SK-N-SH treated with all-trans-retinoic acid at 6 μM for 48 hours (cell line): Measurements from ENCODE around the gene RBBP6.
A peak's percentile ranks its signal among the peaks of the same experiment; 100 is the strongest.
"Not testable (repeated sequence)": the region's sequence is repeated elsewhere in the genome, so short reads cannot be mapped to it uniquely, and the experiment has no call there.

Experiments
- ATAC-seq: fragments of 200-7000 bp; cut with Tn5 transposase; 3 replicates; pipeline ENCODE4 v1.9.1; 2020; ENCODE audit warnings: mild to moderate bottlenecking, moderate library complexity
- ARNTL ChIP-seq: fragments of 450-650 bp; formaldehyde crosslinking; IDR thresholded peaks from 2 replicates; pipeline ENCODE4 v1.5.0; 2020; ENCODE audit warnings: low read depth, mild to moderate bottlenecking, moderate library complexity, borderline replicate concordance
- BACH2 ChIP-seq: fragments of 250-450 bp; sonication (Bioruptor Pico); IDR thresholded peaks from 2 replicates; pipeline ENCODE4 v1.9.0; 2021; ENCODE audit warnings: mild to moderate bottlenecking, borderline replicate concordance
- CREB5 ChIP-seq: fragments of 250-450 bp; sonication (Bioruptor Pico); IDR thresholded peaks from 2 replicates; pipeline ENCODE4 v1.5.1; 2020; ENCODE audit warnings: low read depth, mild to moderate bottlenecking, moderate library complexity
- CSDC2 ChIP-seq: fragments of 250-450 bp; sonication (Bioruptor Pico); IDR thresholded peaks from 2 replicates; pipeline ENCODE4 v1.5.0; 2020; ENCODE audit warnings: mild to moderate bottlenecking, moderate library complexity
- CSRNP3 ChIP-seq: fragments of 250-450 bp; sonication (Bioruptor Pico); IDR thresholded peaks from 2 replicates; pipeline ENCODE4 v1.5.1; 2021; ENCODE audit warnings: mild to moderate bottlenecking, moderate library complexity
- GLIS3 ChIP-seq: fragments of 250-450 bp; sonication (Bioruptor Pico); IDR thresholded peaks from 2 replicates; pipeline ENCODE4 v1.5.0; 2020; ENCODE audit warnings: mild to moderate bottlenecking, moderate library complexity
- ISL1 ChIP-seq: fragments of 250-450 bp; sonication (Bioruptor Pico); IDR thresholded peaks from 2 replicates; pipeline ENCODE4 v2.1.2; 2022; ENCODE audit warnings: mild to moderate bottlenecking, moderate library complexity
- OSR1 ChIP-seq: fragments of 250-450 bp; sonication (Bioruptor Pico); IDR thresholded peaks from 2 replicates; pipeline ENCODE4 v1.8.0; 2022; ENCODE audit warnings: moderate library complexity, mild to moderate bottlenecking, inconsistent platforms
- POU6F1 ChIP-seq: fragments of 250-450 bp; sonication (Bioruptor Pico); IDR thresholded peaks from 2 replicates; pipeline ENCODE4 v1.8.0; 2021; ENCODE audit warnings: low read depth, mild to moderate bottlenecking, moderate library complexity, borderline replicate concordance
- PPARA ChIP-seq: fragments of 250-450 bp; sonication (Bioruptor Pico); IDR thresholded peaks from 2 replicates; pipeline ENCODE4 v1.5.0; 2020; ENCODE audit warnings: mild to moderate bottlenecking, borderline replicate concordance
- RARB ChIP-seq: fragments of 250-450 bp; sonication (Bioruptor Pico); IDR thresholded peaks from 2 replicates; pipeline ENCODE4 v1.8.0; 2021; ENCODE audit warnings: mild to moderate bottlenecking, moderate library complexity
- SNAI2 ChIP-seq: fragments of 250-450 bp; sonication (Bioruptor Pico); IDR thresholded peaks from 2 replicates; pipeline ENCODE4 v1.5.0; 2020; ENCODE audit warnings: mild to moderate bottlenecking, moderate library complexity
- TCF4 ChIP-seq: fragments of 250-450 bp; sonication (Bioruptor Pico); IDR thresholded peaks from 2 replicates; pipeline ENCODE4 v1.8.0; 2021; ENCODE audit warnings: mild to moderate bottlenecking, moderate library complexity, borderline replicate concordance
- TOX ChIP-seq: fragments of 250-450 bp; sonication (Bioruptor Pico); IDR thresholded peaks from 2 replicates; pipeline ENCODE4 v1.8.0; 2021; ENCODE audit warnings: mild to moderate bottlenecking, moderate library complexity, borderline replicate concordance
- TSHZ2 ChIP-seq: fragments of 250-450 bp; sonication (Bioruptor Pico); IDR thresholded peaks from 2 replicates; pipeline ENCODE4 v1.5.0; 2020; ENCODE audit warnings: mild to moderate bottlenecking, moderate library complexity
- ZC3H10 ChIP-seq: fragments of 250-450 bp; sonication (Bioruptor Pico); IDR thresholded peaks from 2 replicates; pipeline ENCODE4 v1.5.1; 2021; ENCODE audit warnings: mild to moderate bottlenecking, moderate library complexity
- ZNF70 ChIP-seq: fragments of 450-650 bp; formaldehyde crosslinking; IDR thresholded peaks from 2 replicates; pipeline ENCODE4 v1.5.0; 2020; ENCODE audit warnings: mild to moderate bottlenecking, moderate library complexity

Gene RBBP6

GRCh38 chr16:24609417-24609739 lies 70.0 kb downstream of the RBBP6 start (continued):
- no peak for TF ChIP-seq CREB5
- TF ChIP-seq ZNF70 = no peak
- no peak for TF ChIP-seq OSR1 (CRISPR knock-in tag)
- TF ChIP-seq POU6F1 (CRISPR knock-in tag) = no peak
- TF ChIP-seq CSDC2 (CRISPR knock-in tag) = no peak

GRCh38 chr16:24609740-24610415 lies 70.5 kb downstream of the RBBP6 start:
- TF ChIP-seq CSDC2 (CRISPR knock-in tag) (no peak), TSHZ2 (no peak), BACH2 (CRISPR knock-in tag) (no peak), ISL1 (CRISPR knock-in tag) (no peak), CSRNP3 (no peak), ZC3H10 (no peak), RARB (CRISPR knock-in tag) (no peak), ARNTL (CRISPR knock-in tag) (no peak)
- peak; percentile 36 for ATAC-seq

GRCh38 chr16:24610416-24610755 lies 71.0 kb downstream of the RBBP6 start:
- no peak for ATAC-seq
- no peak for TF ChIP-seq GLIS3 (CRISPR knock-in tag)
- no peak for TF ChIP-seq RARB (CRISPR knock-in tag)
- no peak for TF ChIP-seq SNAI2

- TF ChIP-seq POU6F1 (CRISPR knock-in tag) (no peak), RARB (CRISPR knock-in tag) (no peak), ISL1 (CRISPR knock-in tag) (no peak), TCF4 (no peak), GLIS3 (CRISPR knock-in tag) (no peak), ZNF70 (no peak), PPARA (CRISPR knock-in tag) (no peak), ARNTL (CRISPR knock-in tag) (no peak)
These were observed 71.9 kb downstream of the RBBP6 start for GRCh38 chr16:24611310-24611709.

GRCh38 chr16:24612656-24613055 lies 73.3 kb downstream of the RBBP6 start:
- TF ChIP-seq PPARA (CRISPR knock-in tag) (no peak), POU6F1 (CRISPR knock-in tag) (no peak), RARB (CRISPR knock-in tag) (no peak), ZNF70 (no peak), CSDC2 (CRISPR knock-in tag) (no peak), ISL1 (CRISPR knock-in tag) (no peak), TOX (no peak), ZC3H10 (no peak)
- no peak for ATAC-seq

More at GRCh38 chr16:24611310-24611709, 71.9 kb downstream of the RBBP6 start:
- ATAC-seq = no peak

- ATAC-seq = not testable (repeated sequence)
These were observed 73.9 kb downstream of the RBBP6 start for GRCh38 chr16:24613267-24613666.
